HG02642 (cell line): ENCODE results near the gene CCDC69.

Experiments used
- ATAC-seq: cut with Tn5 transposase; IDR thresholded peaks from one replicate; pipeline ENCODE4 v1.9.1; 2021; ENCODE audit warnings: mild to moderate bottlenecking; ENCODE audit not compliant: unreplicated experiment, poor library complexity

Gene CCDC69

GRCh38 chr5:151150471-151151262, 73.2 kb downstream of the CCDC69 start:
- peak; percentile 45 for ATAC-seq

- ATAC-seq: no peak
Measured at GRCh38 chr5:151148583-151148982, 75.3 kb downstream of the CCDC69 start.

GRCh38 chr5:151147033-151147432, 76.9 kb downstream of the CCDC69 start:
- ATAC-seq: no peak

- ATAC-seq: no peak
Measured at GRCh38 chr5:151146061-151146460, 77.8 kb downstream of the CCDC69 start.

DNA sequence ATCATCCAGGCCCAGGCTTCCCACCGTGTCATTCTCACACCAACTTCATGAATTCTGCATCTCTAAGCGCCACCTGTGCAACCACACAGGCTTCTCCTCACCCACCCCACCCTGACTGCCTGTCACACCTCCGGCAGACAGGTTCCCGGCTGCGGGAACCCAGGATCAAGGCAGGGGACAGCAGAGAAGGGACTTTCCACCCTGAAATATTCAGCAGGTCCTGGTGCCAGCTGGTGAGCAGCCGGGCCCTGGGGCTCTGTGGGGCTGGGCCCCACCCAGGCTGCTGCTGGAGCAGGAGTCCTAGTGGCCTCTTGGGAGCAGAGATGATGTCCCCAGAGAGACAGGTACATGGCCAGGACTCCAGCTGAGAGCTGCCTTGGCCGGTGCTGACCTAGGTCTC, 79.0 kb downstream of the CCDC69 start:
- ATAC-seq: peak; percentile 28

GRCh38 chr5:151144275-151144674, 79.6 kb downstream of the CCDC69 start:
- no peak for ATAC-seq

DNA sequence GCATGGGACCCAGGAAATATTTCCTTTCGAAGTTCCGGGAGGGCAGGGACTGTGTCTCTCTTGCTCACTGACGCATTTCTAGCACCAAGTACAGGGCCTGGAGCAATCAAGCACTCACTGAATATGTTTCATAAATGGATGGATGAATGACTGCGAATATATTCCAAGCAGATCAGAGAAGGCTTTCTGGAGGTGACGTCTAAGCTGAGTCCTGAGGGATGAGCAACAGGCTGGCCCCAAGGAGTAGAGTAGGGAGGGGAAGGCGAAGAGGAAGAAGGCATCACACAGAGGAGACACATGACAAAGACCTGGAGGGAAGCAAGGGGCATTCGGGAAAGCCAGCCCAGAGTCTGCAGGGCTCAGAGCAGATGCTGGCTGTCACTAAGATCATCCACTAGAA, 80.2 kb downstream of the CCDC69 start:
- no peak for ATAC-seq

- no peak for ATAC-seq
Measured at GRCh38 chr5:151142933-151143332, 81.0 kb downstream of the CCDC69 start.

- ATAC-seq: peak; percentile 86
Measured at GRCh38 chr5:151141535-151141934, 82.4 kb downstream of the CCDC69 start.

GRCh38 chr5:151140686-151141459, 83.0 kb downstream of the CCDC69 start:
- ATAC-seq: no peak

DNA sequence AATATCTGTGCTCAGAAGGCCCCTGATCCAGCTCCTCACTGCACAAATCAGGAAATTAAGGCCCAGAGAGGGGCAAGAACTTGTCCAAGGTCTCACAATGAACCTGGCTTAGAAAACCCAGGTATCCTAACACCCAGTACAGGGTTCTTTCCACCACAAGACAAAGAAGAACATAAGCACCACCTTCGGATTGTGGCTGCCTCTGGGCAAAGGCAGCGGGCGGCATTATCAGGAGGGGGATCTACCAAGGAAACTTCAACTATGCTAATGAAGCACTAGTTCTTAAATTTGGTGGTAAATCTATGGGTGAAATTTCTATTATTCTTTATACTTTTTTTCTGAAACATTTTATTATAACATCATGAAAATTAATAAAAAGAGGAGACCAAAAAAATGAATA, 84.2 kb downstream of the CCDC69 start:
- ATAC-seq: no peak

GRCh38 chr5:151139015-151139414, 84.9 kb downstream of the CCDC69 start:
- ATAC-seq: no peak

DNA sequence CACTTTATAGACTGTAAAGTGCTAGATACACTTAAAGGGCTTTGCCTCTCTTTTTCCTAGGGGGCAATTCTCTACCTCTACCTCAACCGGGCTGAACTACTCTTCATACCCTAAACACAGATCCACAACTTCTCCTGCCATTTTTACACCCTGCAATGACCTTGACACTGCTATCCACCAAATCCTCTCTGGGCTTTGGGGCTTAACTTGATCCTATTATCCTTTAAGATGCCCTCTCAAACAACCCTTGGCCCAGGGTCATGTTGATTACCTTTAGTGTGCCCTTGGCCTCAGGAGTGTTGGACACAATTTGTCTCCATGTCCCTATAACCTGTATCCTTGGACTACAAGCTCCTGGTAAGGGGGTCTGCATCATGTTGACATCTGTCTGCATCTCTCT, 85.8 kb downstream of the CCDC69 start:
- ATAC-seq: no peak

DNA sequence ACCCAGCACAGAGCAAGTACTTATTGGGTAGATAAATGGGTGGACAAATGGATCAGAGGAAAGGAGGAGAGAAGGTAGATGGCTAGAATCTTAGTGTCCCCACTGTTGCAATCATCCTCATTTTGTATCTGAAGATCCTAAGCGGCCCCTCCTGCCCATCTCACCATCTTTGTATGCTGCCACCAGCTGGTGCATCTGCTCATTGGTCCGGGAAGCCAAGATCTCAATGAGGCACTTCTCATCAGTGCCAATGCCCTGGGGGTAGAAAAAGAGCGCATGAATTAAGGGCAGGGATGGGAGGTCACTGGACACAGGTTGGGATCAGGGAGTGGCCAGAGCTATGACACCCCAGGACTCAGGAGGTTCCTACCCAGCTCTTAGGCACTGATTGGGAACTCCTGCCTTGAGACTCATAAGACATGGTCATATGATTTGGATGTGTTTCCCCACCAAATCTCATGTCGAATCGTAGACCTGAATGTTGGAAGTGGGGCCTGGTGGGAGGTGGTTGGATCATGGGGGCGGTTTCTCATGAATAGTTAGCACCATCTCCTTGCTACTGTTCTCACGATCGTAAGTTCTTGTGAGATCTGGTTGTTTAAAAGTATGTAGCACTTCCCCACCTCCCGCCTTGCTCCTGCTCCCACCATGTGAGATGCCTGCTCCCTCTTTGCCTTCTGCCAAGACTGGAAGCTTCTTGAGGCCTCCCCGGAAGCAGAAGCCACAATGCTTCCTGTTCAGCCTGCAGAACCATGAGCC, 86.6 kb downstream of the CCDC69 start:
- no peak for ATAC-seq

GRCh38 chr5:151134228-151134627, 89.7 kb downstream of the CCDC69 start:
- peak; percentile 71 for ATAC-seq

- no peak for ATAC-seq
Measured at GRCh38 chr5:151132963-151133362, 90.9 kb downstream of the CCDC69 start.
